SK-N-SH treated with all-trans-retinoic acid at 6 μM for 48 hours (cell line): ENCODE measurements around the gene CAVIN1.
A peak's percentile ranks its signal among the peaks of the same experiment; 100 is the strongest.

Experiments
- ATAC-seq: fragments of 200-7000 bp; cut with Tn5 transposase; 3 replicates; pipeline ENCODE4 v1.9.1; 2020; ENCODE audit warnings: mild to moderate bottlenecking, moderate library complexity
- ARNTL ChIP-seq: fragments of 450-650 bp; formaldehyde crosslinking; IDR thresholded peaks from 2 replicates; pipeline ENCODE4 v1.5.0; 2020; ENCODE audit warnings: low read depth, mild to moderate bottlenecking, moderate library complexity, borderline replicate concordance
- BACH2 ChIP-seq: fragments of 250-450 bp; sonication (Bioruptor Pico); IDR thresholded peaks from 2 replicates; pipeline ENCODE4 v1.9.0; 2021; ENCODE audit warnings: mild to moderate bottlenecking, borderline replicate concordance
- CREB5 ChIP-seq: fragments of 250-450 bp; sonication (Bioruptor Pico); IDR thresholded peaks from 2 replicates; pipeline ENCODE4 v1.5.1; 2020; ENCODE audit warnings: low read depth, mild to moderate bottlenecking, moderate library complexity
- CSRNP3 ChIP-seq: fragments of 250-450 bp; sonication (Bioruptor Pico); IDR thresholded peaks from 2 replicates; pipeline ENCODE4 v1.5.1; 2021; ENCODE audit warnings: mild to moderate bottlenecking, moderate library complexity
- ESRRG ChIP-seq: fragments of 250-450 bp; sonication (Bioruptor Pico); IDR thresholded peaks from 2 replicates; pipeline ENCODE4 v1.6.1; 2021; ENCODE audit warnings: mild to moderate bottlenecking
- GLIS3 ChIP-seq: fragments of 250-450 bp; sonication (Bioruptor Pico); IDR thresholded peaks from 2 replicates; pipeline ENCODE4 v1.5.0; 2020; ENCODE audit warnings: mild to moderate bottlenecking, moderate library complexity
- ISL1 ChIP-seq: fragments of 250-450 bp; sonication (Bioruptor Pico); IDR thresholded peaks from 2 replicates; pipeline ENCODE4 v2.1.2; 2022; ENCODE audit warnings: mild to moderate bottlenecking, moderate library complexity
- PATZ1 ChIP-seq: fragments of 250-450 bp; sonication (Bioruptor Pico); IDR thresholded peaks from 2 replicates; pipeline ENCODE4 v1.8.0; 2020; ENCODE audit warnings: mild to moderate bottlenecking, moderate library complexity, borderline replicate concordance
- PPARA ChIP-seq: fragments of 250-450 bp; sonication (Bioruptor Pico); IDR thresholded peaks from 2 replicates; pipeline ENCODE4 v1.5.0; 2020; ENCODE audit warnings: mild to moderate bottlenecking, borderline replicate concordance
- SNAI2 ChIP-seq: fragments of 250-450 bp; sonication (Bioruptor Pico); IDR thresholded peaks from 2 replicates; pipeline ENCODE4 v1.5.0; 2020; ENCODE audit warnings: mild to moderate bottlenecking, moderate library complexity
- TCF4 ChIP-seq: fragments of 250-450 bp; sonication (Bioruptor Pico); IDR thresholded peaks from 2 replicates; pipeline ENCODE4 v1.8.0; 2021; ENCODE audit warnings: mild to moderate bottlenecking, moderate library complexity, borderline replicate concordance
- TSHZ2 ChIP-seq: fragments of 250-450 bp; sonication (Bioruptor Pico); IDR thresholded peaks from 2 replicates; pipeline ENCODE4 v1.5.0; 2020; ENCODE audit warnings: mild to moderate bottlenecking, moderate library complexity
- ZC3H10 ChIP-seq: fragments of 250-450 bp; sonication (Bioruptor Pico); IDR thresholded peaks from 2 replicates; pipeline ENCODE4 v1.5.1; 2021; ENCODE audit warnings: mild to moderate bottlenecking, moderate library complexity
- ZFP3 ChIP-seq: fragments of 250-450 bp; sonication (Bioruptor Pico); IDR thresholded peaks from 2 replicates; pipeline ENCODE4 v1.5.0; 2020; ENCODE audit warnings: mild to moderate bottlenecking, moderate library complexity
- ZFP30 ChIP-seq: fragments of 450-650 bp; formaldehyde crosslinking; IDR thresholded peaks from 2 replicates; pipeline ENCODE4 v1.5.0; 2022; ENCODE audit warnings: mild to moderate bottlenecking, moderate library complexity
- ZNF565 ChIP-seq: fragments of 450-650 bp; formaldehyde crosslinking; conservative IDR thresholded peaks from 2 replicates; pipeline ENCODE4 v1.5.0; 2020; ENCODE audit warnings: low read depth, mild to moderate bottlenecking, moderate library complexity
- ZNF70 ChIP-seq: fragments of 450-650 bp; formaldehyde crosslinking; IDR thresholded peaks from 2 replicates; pipeline ENCODE4 v1.5.0; 2020; ENCODE audit warnings: mild to moderate bottlenecking, moderate library complexity

Gene CAVIN1

GRCh38 chr17:42422958-42423712 lies at the start of gene CAVIN1:
Gene CAVIN1, minus strand, starts transcription at chr17:42423256. Its CDS starts 159 bp downstream, at chr17:42423097.
- no peak for TF ChIP-seq SNAI2 (CRISPR knock-in tag)
- TF ChIP-seq PATZ1 (CRISPR knock-in tag) = peak; percentile 40; the same call in 1 of the 2 replicates
- peak; percentile 78 for ATAC-seq

- TF ChIP-seq CREB5 (no peak), TSHZ2 (CRISPR knock-in tag) (no peak), BACH2 (CRISPR knock-in tag) (no peak), PPARA (no peak), GLIS3 (no peak), ZFP30 (CRISPR knock-in tag) (no peak), SNAI2 (CRISPR knock-in tag) (no peak), TCF4 (CRISPR knock-in tag) (no peak), ZFP3 (CRISPR knock-in tag) (no peak), ESRRG (CRISPR knock-in tag) (no peak)
- no peak for ATAC-seq
These were observed 44.8 kb upstream of the CAVIN1 start for GRCh38 chr17:42467889-42468288.

GRCh38 chr17:42463976-42464400 lies 40.9 kb upstream of the CAVIN1 start:
- TF ChIP-seq TCF4 (CRISPR knock-in tag) (no peak), ZC3H10 (CRISPR knock-in tag) (no peak), PATZ1 (CRISPR knock-in tag) (no peak), CREB5 (no peak), ARNTL (CRISPR knock-in tag) (no peak), SNAI2 (CRISPR knock-in tag) (no peak), ZNF70 (CRISPR knock-in tag) (no peak), ZNF565 (CRISPR knock-in tag) (no peak)
- no peak for ATAC-seq

GRCh38 chr17:42460371-42460770 lies 37.3 kb upstream of the CAVIN1 start:
- no peak for ATAC-seq
- TF ChIP-seq CSRNP3 (CRISPR knock-in tag) = no peak
- TF ChIP-seq CREB5 = no peak
- TF ChIP-seq ZNF565 (CRISPR knock-in tag) = no peak
- TF ChIP-seq TSHZ2 (CRISPR knock-in tag) = no peak
- TF ChIP-seq PPARA = no peak
- no peak for TF ChIP-seq ISL1 (CRISPR knock-in tag)
